ENCODE measurements around the gene MAPKAPK3.

DNA sequence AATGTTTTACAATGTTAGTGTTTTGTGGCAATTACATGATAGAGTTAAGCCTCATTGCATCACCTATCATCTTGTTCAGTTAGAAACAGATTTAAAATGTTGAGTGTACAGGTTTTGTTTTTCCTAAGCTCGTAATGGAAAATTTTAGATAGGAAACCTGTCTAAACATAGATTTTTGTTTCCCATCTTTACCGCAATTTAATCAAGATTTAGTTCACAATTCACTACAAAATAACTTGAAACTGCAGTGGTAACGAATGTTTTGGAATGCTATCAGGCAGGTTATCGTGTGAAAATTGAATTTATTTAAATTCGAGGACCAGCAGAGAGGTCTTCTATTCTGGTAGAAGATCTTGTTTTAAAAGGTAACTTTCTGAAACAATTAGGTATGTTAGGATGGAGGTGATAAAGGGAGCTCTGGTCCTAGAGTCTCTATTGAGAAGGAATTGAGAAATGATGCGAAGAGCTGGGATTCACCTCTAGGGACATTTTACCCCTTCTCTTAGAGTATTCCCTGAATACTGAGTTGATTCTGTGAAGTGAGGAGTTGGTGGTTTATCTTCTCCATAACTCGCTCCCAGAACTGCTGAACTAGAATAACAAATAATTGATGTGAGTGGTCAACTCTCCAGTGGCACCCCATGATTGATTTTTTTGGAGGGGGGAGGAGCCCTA, 59.2 kb downstream of the MAPKAPK3 start:
- no peak for TF ChIP-seq POLR2A (IDR thresholded peaks at IDR 0.05)
- TF ChIP-seq, protein P1, sequence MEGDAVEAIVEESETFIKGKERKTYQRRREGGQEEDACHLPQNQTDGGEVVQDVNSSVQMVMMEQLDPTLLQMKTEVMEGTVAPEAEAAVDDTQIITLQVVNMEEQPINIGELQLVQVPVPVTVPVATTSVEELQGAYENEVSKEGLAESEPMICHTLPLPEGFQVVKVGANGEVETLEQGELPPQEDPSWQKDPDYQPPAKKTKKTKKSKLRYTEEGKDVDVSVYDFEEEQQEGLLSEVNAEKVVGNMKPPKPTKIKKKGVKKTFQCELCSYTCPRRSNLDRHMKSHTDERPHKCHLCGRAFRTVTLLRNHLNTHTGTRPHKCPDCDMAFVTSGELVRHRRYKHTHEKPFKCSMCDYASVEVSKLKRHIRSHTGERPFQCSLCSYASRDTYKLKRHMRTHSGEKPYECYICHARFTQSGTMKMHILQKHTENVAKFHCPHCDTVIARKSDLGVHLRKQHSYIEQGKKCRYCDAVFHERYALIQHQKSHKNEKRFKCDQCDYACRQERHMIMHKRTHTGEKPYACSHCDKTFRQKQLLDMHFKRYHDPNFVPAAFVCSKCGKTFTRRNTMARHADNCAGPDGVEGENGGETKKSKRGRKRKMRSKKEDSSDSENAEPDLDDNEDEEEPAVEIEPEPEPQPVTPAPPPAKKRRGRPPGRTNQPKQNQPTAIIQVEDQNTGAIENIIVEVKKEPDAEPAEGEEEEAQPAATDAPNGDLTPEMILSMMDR (IDR thresholded peaks at IDR 0.05): no peak

All from body of pancreas (tissue), 4 donors.